OCI-LY1 (cell line): Measurements from ENCODE around the gene PDCD6IP.

Experiments used
- H2AFZ ChIP-seq: fragments of 200-600 bp; sonication (generic), shearing (Covaris generic); 2 replicates; pipeline ENCODE4 v1.6.0; 2014; ENCODE audit warnings: antibody characterized with exemption, mild to moderate bottlenecking, low read length
- H3F3A ChIP-seq: fragments of 200-600 bp; sonication (generic), shearing (Covaris generic); 2 replicates; pipeline ENCODE4 v1.6.0; 2014; ENCODE audit warnings: mild to moderate bottlenecking, antibody characterized with exemption, low read length, moderate library complexity; ENCODE audit not compliant: insufficient read depth
- H3K27ac ChIP-seq: fragments of 200-600 bp; sonication (generic); 2 replicates; pipeline ENCODE4 v1.5.1; 2014; ENCODE audit warnings: low read length, mixed run types, mild to moderate bottlenecking, low read depth; ENCODE audit not compliant: poor library complexity, severe bottlenecking
- H3K27me3 ChIP-seq: fragments of 200-600 bp; sonication (generic); 2 replicates; pipeline ENCODE4 v1.6.0; 2014; ENCODE audit warnings: antibody characterized with exemption, mild to moderate bottlenecking, low read length, moderate library complexity; ENCODE audit not compliant: insufficient read depth
- H3K36me3 ChIP-seq: fragments of 200-600 bp; sonication (generic); 2 replicates; pipeline ENCODE4 v1.6.1; 2014; ENCODE audit warnings: mild to moderate bottlenecking, antibody characterized with exemption, low read length, moderate library complexity, mixed read lengths; ENCODE audit not compliant: insufficient read depth
- H3K4me1 ChIP-seq: fragments of 200-600 bp; sonication (generic); 2 replicates; pipeline ENCODE4 v1.5.1; 2014; ENCODE audit warnings: mild to moderate bottlenecking, low read length, moderate library complexity; ENCODE audit not compliant: insufficient read depth, severe bottlenecking
- H3K4me2 ChIP-seq: fragments of 200-600 bp; sonication (generic), shearing (Covaris generic); 2 replicates; pipeline ENCODE4 v1.6.1; 2014; ENCODE audit warnings: low read length
- H3K4me3 ChIP-seq: fragments of 200-600 bp; sonication (generic); 2 replicates; pipeline ENCODE4 v1.5.1; 2014; ENCODE audit warnings: low read length, low read depth, mild to moderate bottlenecking, mixed read lengths; ENCODE audit not compliant: poor library complexity, severe bottlenecking
- H3K79me2 ChIP-seq: fragments of 200-600 bp; shearing (Covaris generic); 2 replicates; pipeline ENCODE4 v1.6.1; 2016; ENCODE audit warnings: mixed run types, low read length, mixed read lengths; ENCODE audit not compliant: insufficient read depth
- H3K9ac ChIP-seq: fragments of 200-600 bp; sonication (generic), shearing (Covaris generic); 2 replicates; pipeline ENCODE4 v1.6.1; 2014; ENCODE audit warnings: mild to moderate bottlenecking, low read length, mixed read lengths
- H3K9me2 ChIP-seq: fragments of 200-600 bp; sonication (generic), shearing (Covaris generic); 2 replicates; pipeline ENCODE4 v1.6.1; 2014; ENCODE audit warnings: low read depth, mild to moderate bottlenecking, low read length, mixed read lengths
- H3K9me3 ChIP-seq: fragments of 200-600 bp; shearing (Covaris generic); 2 replicates; pipeline ENCODE4 v1.6.1; 2014; ENCODE audit warnings: low read length, mixed read lengths
- H4K20me1 ChIP-seq: fragments of 200-600 bp; sonication (generic), shearing (Covaris generic); 2 replicates; pipeline ENCODE4 v1.6.0; 2016; ENCODE audit warnings: mild to moderate bottlenecking, low read length; ENCODE audit not compliant: insufficient read depth
- EZH2 ChIP-seq: fragments of 200-600 bp; sonication (generic), shearing (Covaris generic); IDR thresholded peaks from 2 replicates; pipeline ENCODE4 v1.8.0; 2017; ENCODE audit warnings: borderline replicate concordance, mixed run types, mild to moderate bottlenecking, antibody characterized with exemption, low read length, moderate library complexity, mixed read lengths
- TF ChIP-seq, protein P1 (sequence below): fragments of 200-600 bp; sonication (generic), shearing (Covaris generic); IDR thresholded peaks from 2 replicates; pipeline ENCODE4 v1.5.1; 2017; ENCODE audit warnings: mild to moderate bottlenecking, antibody characterized with exemption, low read length, moderate library complexity, mixed read lengths

The PDCD6IP gene

DNA sequence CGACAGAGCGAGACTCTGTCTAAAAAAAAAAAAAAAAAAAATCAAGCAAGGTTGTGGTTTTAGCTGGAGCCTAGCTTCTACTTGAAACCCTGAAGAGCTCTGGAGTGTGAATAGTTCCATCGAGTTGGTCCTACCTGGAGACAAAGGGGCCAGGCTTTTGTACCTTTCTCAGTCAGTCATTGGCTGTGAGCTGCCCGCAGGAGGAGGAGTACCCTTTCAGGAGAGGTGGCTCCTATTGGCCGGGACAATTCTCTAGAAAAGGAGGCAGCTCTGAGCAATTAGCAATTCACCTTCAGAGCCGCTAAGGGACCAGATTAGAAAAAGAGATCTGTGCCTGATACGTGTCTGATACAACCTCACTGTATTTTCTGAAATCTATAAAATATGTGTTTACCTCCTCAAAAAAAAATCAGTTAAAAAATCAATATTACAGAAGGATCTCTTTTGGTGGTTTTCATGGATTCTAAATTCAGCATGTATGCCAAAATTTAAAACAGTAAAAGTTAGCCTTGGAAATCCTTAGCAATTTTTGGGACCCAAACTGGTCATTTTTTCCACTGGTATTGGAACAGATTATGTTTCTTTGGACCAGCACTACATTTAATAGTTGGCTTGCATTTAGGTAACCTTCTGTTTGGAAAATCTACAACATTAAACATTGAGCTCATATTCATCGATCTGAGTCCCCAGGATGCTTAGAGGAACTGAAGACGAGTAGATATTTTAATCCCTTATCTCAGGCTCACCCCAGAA is 29.7 kb upstream of the PDCD6IP start:
- H3K27me3 ChIP-seq = no peaks in the 10 kb centered on the region
- H3K9me2 ChIP-seq = no peaks in the 10 kb centered on the region
- H3K9me3 ChIP-seq = no peaks in the 10 kb centered on the region
- no peak for TF ChIP-seq EZH2
- TF ChIP-seq, protein P1, sequence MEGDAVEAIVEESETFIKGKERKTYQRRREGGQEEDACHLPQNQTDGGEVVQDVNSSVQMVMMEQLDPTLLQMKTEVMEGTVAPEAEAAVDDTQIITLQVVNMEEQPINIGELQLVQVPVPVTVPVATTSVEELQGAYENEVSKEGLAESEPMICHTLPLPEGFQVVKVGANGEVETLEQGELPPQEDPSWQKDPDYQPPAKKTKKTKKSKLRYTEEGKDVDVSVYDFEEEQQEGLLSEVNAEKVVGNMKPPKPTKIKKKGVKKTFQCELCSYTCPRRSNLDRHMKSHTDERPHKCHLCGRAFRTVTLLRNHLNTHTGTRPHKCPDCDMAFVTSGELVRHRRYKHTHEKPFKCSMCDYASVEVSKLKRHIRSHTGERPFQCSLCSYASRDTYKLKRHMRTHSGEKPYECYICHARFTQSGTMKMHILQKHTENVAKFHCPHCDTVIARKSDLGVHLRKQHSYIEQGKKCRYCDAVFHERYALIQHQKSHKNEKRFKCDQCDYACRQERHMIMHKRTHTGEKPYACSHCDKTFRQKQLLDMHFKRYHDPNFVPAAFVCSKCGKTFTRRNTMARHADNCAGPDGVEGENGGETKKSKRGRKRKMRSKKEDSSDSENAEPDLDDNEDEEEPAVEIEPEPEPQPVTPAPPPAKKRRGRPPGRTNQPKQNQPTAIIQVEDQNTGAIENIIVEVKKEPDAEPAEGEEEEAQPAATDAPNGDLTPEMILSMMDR = no peak
- H2AFZ ChIP-seq = no peak overlapping the region
- H3K79me2 ChIP-seq = no peaks in the 10 kb centered on the region
- no peaks in the 10 kb centered on the region for H3F3A ChIP-seq
- H4K20me1 ChIP-seq = no peaks in the 10 kb centered on the region
- H3K27ac ChIP-seq = no peak overlapping the region
- no peaks in the 10 kb centered on the region for H3K4me1 ChIP-seq
- no peak overlapping the region for H3K4me3 ChIP-seq
- H3K9ac ChIP-seq = no peak overlapping the region
- H3K4me2 ChIP-seq = peak overlapping the region; percentile 19; the same call in 1 of the 2 replicates
- H3K36me3 ChIP-seq = no peaks in the 10 kb centered on the region

DNA sequence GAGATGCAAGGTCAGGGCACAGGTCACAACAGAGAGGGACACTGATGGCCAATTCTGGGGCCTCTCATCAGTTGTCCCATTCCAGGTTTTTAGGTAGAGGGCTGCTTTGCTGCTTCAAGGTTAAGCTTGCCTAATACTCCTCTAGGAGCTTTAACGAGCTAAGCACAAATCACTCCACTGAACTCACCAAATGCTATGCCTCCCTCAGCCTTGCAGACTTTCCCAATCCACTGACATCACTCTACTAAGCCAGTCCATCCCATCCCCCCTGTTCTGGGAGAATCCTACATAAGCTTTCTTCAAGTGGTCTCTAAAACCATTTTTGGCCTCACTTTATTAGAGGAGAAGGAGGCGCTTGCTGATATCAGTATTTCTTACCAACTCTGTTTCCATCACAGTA is 24.8 kb upstream of the PDCD6IP start:
- Histone ChIP-seq H3K27ac (no peak overlapping the region), H2AFZ (no peak overlapping the region), H3F3A (no peaks in the 10 kb centered on the region), H3K9me2 (no peaks in the 10 kb centered on the region), H3K36me3 (no peaks in the 10 kb centered on the region), H3K4me2 (no peak overlapping the region), H3K27me3 (no peaks in the 10 kb centered on the region), H3K4me1 (no peaks in the 10 kb centered on the region), H4K20me1 (no peaks in the 10 kb centered on the region), H3K9ac (no peak overlapping the region), H3K4me3 (no peak overlapping the region), H3K9me3 (no peaks in the 10 kb centered on the region), H3K79me2 (no peaks in the 10 kb centered on the region)
- TF ChIP-seq EZH2 = no peak
- TF ChIP-seq, protein P1 = no peak

DNA sequence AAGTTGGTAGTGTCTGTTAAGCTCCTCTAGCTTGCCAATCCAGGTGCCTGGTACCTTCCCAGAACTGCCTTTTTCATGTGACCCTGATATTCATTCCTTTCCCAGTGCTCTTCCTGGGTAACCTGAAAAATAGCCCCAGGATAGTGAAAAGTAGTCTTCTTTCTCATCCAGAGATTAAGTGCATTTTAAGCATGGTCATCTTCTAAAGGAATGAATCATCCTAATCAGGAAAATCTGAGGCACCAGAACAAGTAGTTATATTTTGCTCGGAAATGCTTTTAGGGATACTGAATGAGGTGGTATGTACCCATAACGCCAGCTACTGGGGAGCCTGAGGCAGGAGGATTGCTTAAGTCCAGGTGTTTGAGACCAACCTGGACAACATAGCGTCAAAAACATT is 23.1 kb upstream of the PDCD6IP start:
- no peaks in the 10 kb centered on the region for H3F3A ChIP-seq
- TF ChIP-seq, protein P1 = no peak
- no peak for TF ChIP-seq EZH2
- H3K36me3 ChIP-seq = no peaks in the 10 kb centered on the region
- no peak overlapping the region for H2AFZ ChIP-seq
- H3K9me2 ChIP-seq = no peaks in the 10 kb centered on the region
- no peaks in the 10 kb centered on the region for H3K79me2 ChIP-seq
- H3K4me2 ChIP-seq = no peak overlapping the region
- H3K9me3 ChIP-seq = no peaks in the 10 kb centered on the region
- no peak overlapping the region for H3K27ac ChIP-seq
- H3K4me3 ChIP-seq = no peak overlapping the region
- H4K20me1 ChIP-seq = no peaks in the 10 kb centered on the region
- H3K9ac ChIP-seq = no peak overlapping the region
- no peaks in the 10 kb centered on the region for H3K27me3 ChIP-seq
- H3K4me1 ChIP-seq = no peaks in the 10 kb centered on the region
